ENCODE data around the gene GALNTL6.

Gene GALNTL6

DNA sequence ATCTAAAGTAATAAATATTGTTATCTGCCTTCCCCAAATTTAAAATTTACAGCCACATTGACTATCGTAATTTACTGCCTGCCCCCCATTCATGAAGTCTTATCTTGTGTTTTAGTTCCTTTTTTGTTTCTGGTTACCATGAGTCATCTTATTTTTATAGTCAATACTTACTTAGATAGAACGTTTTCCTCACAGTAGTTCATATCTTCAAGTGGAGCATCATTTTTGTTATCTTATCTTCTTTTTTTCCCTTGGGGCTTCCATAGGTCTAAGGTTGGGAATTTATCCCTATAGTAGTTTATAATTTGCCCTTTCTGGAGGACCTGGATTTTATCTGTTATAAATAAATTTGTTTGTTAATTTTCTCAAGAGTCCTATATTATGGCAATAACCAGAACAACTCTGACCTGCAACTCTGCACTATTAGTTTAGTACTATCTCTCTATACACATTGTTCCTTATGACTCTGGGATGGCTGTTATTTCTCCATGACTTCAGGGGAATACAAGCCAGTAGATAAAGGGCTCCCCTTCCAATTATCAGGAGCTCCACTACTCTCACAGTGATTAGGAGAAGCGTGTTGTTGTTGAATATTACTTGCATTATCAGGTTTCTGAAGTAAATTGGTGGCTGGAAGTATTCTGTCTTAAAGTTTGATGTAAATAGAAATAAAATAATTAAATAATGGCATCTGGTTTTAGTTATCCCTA lies 330.6 kb downstream of the GALNTL6 start:
- Mint-ChIP-seq H3K27me3 (ENCODE audit: low read depth) (no peaks in the 10 kb centered on the region), H3K9me3 (no peaks in the 10 kb centered on the region), H3K4me1 (ENCODE audit: low read depth) (no peaks in the 10 kb centered on the region), H3K36me3 (ENCODE audit: low read depth) (no peaks in the 10 kb centered on the region), H3K4me3 (no peak overlapping the region), H3K27ac (no peak overlapping the region)

DNA sequence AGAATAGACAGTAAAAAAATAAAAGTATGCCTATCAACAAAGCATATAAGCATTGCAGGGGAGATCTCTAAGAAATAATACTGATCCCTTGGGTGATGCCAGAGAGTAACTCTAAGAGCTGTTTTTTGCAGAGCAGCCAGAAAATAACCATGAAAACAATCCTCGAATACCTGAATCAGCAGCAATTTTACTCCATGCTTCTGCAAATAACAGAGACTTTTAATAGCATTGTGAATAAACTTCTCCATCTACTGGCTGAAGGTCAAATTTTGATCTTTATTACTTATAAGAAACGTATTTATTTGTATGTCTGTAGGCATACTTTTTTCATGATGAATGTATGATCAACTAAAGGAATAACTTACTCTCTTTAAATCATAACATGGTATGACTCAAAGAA lies 334.5 kb downstream of the GALNTL6 start:
- H3K36me3 Mint-ChIP-seq (ENCODE audit: low read depth): no peaks in the 10 kb centered on the region
- no peak overlapping the region for H3K27ac Mint-ChIP-seq
- H3K27me3 Mint-ChIP-seq (ENCODE audit: low read depth): no peaks in the 10 kb centered on the region
- no peak overlapping the region for H3K4me3 Mint-ChIP-seq
- no peaks in the 10 kb centered on the region for H3K9me3 Mint-ChIP-seq
- no peaks in the 10 kb centered on the region for H3K4me1 Mint-ChIP-seq (ENCODE audit: low read depth)

DNA sequence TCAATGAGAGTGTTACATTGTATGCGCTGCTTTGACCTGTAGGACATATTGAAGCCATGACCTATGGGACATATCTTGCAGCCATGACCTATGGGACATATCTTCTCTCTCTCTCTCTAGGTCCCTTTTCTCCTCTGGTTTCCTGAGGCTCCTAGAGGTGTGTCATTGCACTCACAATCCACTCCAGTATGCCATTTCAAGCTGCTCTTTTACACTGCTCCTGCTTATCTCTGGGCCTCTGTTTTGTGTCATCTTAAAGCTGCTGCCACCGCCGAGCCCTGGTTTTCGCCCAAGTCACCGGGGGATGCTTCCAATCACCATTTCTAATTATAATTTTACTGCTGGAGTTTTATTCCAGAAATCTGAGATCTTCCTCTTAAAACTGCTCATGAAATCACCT lies 336.1 kb downstream of the GALNTL6 start:
- no peaks in the 10 kb centered on the region for H3K9me3 Mint-ChIP-seq
- H3K4me3 Mint-ChIP-seq: no peak overlapping the region
- H3K36me3 Mint-ChIP-seq (ENCODE audit: low read depth): no peaks in the 10 kb centered on the region
- no peaks in the 10 kb centered on the region for H3K4me1 Mint-ChIP-seq (ENCODE audit: low read depth)
- no peaks in the 10 kb centered on the region for H3K27me3 Mint-ChIP-seq (ENCODE audit: low read depth)
- no peak overlapping the region for H3K27ac Mint-ChIP-seq

DNA sequence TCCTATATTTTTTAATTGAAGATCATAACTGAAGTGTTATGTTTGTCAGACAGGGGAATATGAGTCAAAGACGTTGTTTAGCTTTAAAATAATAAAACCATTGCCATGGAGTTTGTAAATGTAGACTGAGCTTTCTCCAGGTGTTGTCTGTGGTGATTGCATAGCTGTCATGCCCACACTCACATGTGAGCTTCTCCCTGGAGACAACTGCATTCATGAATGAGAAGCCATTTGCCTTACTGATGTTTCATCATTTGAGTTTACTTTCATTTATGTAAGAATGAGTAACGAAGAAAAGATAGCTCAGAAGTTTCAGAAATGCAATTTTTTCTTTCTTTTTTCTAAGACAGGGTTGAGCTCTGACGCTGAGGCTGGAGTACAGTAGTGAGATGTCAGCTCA lies 339.1 kb downstream of the GALNTL6 start:
- Mint-ChIP-seq H3K36me3 (ENCODE audit: low read depth) (no peaks in the 10 kb centered on the region), H3K9me3 (no peaks in the 10 kb centered on the region), H3K4me3 (no peak overlapping the region), H3K27ac (no peak overlapping the region), H3K4me1 (ENCODE audit: low read depth) (no peaks in the 10 kb centered on the region), H3K27me3 (ENCODE audit: low read depth) (no peaks in the 10 kb centered on the region)

DNA sequence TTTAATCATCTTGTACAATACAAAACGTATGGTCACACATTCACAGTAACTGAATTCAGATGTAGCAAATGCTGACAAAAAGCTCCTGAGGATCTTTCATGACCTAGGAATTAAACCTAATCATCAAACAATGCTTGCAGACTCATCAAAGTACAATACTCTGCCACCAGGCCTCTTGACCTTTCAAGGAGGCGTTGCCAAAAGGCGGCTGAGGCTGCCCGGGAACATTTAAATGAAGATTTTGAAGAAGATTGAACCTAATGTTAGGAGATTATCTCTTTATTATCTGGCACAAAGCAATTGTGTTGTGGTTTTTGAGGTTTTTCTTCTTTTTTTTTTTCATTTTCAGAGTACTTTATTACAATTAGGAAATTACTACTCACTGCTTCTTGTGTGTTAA lies 340.5 kb downstream of the GALNTL6 start:
- Mint-ChIP-seq H3K4me1 (ENCODE audit: low read depth) (no peaks in the 10 kb centered on the region), H3K36me3 (ENCODE audit: low read depth) (no peaks in the 10 kb centered on the region)

DNA sequence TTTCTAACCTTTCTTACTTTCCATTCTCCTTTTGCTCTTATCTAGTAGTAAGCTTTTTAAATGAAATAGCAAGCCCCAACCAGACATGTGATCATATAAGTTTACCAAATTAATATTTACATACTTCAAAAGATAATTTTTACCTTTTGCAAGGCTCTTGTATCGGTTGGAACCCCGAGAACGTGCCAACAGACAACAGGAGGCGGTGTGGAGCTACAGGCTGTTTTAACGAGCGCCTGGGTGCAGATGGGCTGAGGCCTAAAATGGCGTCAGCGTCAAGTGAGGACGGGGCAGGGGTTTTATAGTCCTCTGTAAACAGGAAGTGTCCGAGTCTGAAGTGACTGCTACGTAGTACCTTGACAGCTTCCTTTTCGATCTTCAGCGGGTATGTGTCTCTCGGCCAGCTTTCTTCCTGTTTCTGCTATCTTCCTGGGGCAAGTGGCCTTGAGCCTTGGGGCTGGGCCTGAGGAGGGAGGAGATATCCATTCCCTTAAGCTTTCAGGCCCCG lies 342.7 kb downstream of the GALNTL6 start:
- H3K4me3 Mint-ChIP-seq: no peak overlapping the region
- no peaks in the 10 kb centered on the region for H3K27me3 Mint-ChIP-seq (ENCODE audit: low read depth)
- H3K27ac Mint-ChIP-seq: no peak overlapping the region
- no peaks in the 10 kb centered on the region for H3K4me1 Mint-ChIP-seq (ENCODE audit: low read depth)
- no peaks in the 10 kb centered on the region for H3K9me3 Mint-ChIP-seq
- H3K36me3 Mint-ChIP-seq (ENCODE audit: low read depth): no peaks in the 10 kb centered on the region

More for the DNA sequence above, 340.5 kb downstream of the GALNTL6 start:
- Mint-ChIP-seq H3K27ac (no peak overlapping the region), H3K4me3 (no peak overlapping the region), H3K27me3 (ENCODE audit: low read depth) (no peaks in the 10 kb centered on the region), H3K9me3 (no peaks in the 10 kb centered on the region)

DNA sequence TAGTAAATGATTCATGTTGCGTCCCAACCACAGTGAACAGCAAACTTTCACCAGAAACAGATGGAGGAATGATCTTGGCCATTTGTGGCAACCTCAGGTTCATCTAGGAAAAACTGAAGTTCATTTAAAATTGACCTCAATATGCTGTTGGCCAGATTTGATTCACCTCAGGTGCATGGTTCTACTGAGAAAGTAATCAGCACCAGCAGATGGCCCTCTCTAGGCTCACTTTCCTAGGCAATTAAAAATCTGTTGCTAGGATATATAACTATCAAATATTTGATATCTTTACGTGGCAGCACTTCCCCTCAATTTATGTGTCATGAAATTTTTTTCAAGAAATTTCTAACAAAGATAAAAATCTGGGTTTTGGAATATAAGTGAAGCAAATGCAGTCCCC lies 344.7 kb downstream of the GALNTL6 start:
- no peaks in the 10 kb centered on the region for H3K9me3 Mint-ChIP-seq
- H3K4me1 Mint-ChIP-seq (ENCODE audit: low read depth): no peaks in the 10 kb centered on the region
- no peaks in the 10 kb centered on the region for H3K36me3 Mint-ChIP-seq (ENCODE audit: low read depth)
- no peaks in the 10 kb centered on the region for H3K27me3 Mint-ChIP-seq (ENCODE audit: low read depth)
- no peak overlapping the region for H3K4me3 Mint-ChIP-seq
- no peak overlapping the region for H3K27ac Mint-ChIP-seq

DNA sequence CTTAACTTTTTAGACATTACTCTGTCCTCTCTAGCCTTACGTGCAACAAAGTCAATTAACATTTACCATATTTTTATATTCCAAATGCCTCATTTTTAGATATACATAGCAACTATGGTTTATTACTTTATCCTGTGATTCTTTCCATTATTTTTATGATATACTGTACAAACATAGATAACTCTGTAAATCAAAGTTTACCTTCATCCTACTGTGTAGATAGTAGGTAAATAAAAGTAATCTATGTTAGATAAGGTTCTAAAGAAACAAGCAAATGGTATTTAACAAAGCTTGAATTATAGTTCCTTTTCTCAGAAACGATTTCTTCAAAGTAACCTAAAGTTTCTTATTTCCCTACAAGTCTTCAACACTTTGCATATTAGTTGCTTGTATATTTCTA lies 350.0 kb downstream of the GALNTL6 start:
- Mint-ChIP-seq H3K27ac (no peak overlapping the region), H3K27me3 (ENCODE audit: low read depth) (no peaks in the 10 kb centered on the region), H3K9me3 (no peaks in the 10 kb centered on the region), H3K4me1 (ENCODE audit: low read depth) (no peaks in the 10 kb centered on the region), H3K36me3 (ENCODE audit: low read depth) (no peaks in the 10 kb centered on the region), H3K4me3 (no peak overlapping the region)

DNA sequence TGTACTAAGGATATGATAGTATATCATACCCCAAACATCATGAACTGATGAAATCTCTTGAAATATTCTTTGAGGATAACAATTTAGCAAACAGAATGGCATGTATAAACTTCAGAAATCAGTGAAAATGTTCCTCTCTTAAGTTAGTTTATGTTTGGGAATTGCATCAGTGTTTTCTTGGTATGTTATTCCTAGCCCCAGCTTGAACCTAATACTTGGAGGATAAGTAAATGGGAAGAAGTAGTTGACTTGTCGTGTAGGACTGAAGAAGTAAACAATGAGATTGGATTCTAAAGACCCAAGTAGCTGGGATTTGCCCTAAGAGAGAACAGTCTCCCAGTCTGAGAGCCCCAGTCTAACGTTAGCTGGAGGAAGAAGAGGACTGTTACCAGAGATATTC lies 355.7 kb downstream of the GALNTL6 start:
- H3K36me3 Mint-ChIP-seq (ENCODE audit: low read depth): no peaks in the 10 kb centered on the region
- no peaks in the 10 kb centered on the region for H3K4me1 Mint-ChIP-seq (ENCODE audit: low read depth)
- H3K9me3 Mint-ChIP-seq: peaks cover 6% of the 10 kb centered on the region
- H3K27me3 Mint-ChIP-seq (ENCODE audit: low read depth): no peaks in the 10 kb centered on the region
- H3K27ac Mint-ChIP-seq: no peak overlapping the region
- H3K4me3 Mint-ChIP-seq: no peak overlapping the region

DNA sequence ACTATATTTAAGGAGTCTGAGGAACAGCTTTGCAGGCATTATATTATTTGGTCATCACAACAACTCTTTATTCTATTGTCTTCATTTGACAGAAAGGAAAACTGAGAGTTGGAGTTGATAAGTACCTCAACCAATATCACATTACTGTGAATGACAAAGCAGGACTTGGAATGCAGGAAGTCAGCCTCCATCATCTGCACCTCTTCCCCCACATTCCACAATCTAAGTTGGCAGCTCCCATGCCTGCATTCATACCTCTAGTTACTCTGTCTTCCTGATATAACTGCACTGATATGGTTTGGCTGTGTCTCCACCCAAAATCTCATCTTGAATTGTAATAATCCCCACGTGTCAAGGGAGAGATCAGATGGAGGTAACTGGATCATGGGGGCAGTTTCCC lies 356.7 kb downstream of the GALNTL6 start:
- Mint-ChIP-seq H3K27me3 (ENCODE audit: low read depth) (no peaks in the 10 kb centered on the region), H3K36me3 (ENCODE audit: low read depth) (no peaks in the 10 kb centered on the region), H3K27ac (no peak overlapping the region), H3K4me1 (ENCODE audit: low read depth) (no peaks in the 10 kb centered on the region), H3K4me3 (no peak overlapping the region), H3K9me3 (peaks cover 7% of the 10 kb centered on the region)

DNA sequence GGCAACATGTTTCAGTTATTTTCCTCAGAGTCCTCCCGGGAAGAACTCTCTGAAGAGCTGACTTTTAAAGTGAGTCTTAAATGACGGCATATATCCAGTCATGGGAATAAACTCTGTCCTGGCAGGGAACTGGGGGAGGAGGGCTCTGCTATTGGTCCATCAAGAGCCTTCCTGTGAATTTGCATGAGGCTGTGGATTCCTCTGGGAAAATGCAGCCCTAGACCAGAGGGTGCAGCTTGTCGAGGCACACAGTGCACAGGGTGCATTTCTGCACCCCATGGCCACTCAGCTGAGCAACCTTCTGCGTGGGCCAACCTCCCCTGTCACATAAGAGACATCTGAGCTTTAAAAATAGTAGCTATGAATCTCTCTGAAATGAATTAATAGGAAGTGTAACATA lies 360.0 kb downstream of the GALNTL6 start:
- Mint-ChIP-seq H3K36me3 (ENCODE audit: low read depth) (no peaks in the 10 kb centered on the region), H3K27ac (no peak overlapping the region), H3K4me1 (ENCODE audit: low read depth) (no peaks in the 10 kb centered on the region), H3K9me3 (peaks cover 7% of the 10 kb centered on the region), H3K27me3 (ENCODE audit: low read depth) (no peaks in the 10 kb centered on the region), H3K4me3 (no peak overlapping the region)

DNA sequence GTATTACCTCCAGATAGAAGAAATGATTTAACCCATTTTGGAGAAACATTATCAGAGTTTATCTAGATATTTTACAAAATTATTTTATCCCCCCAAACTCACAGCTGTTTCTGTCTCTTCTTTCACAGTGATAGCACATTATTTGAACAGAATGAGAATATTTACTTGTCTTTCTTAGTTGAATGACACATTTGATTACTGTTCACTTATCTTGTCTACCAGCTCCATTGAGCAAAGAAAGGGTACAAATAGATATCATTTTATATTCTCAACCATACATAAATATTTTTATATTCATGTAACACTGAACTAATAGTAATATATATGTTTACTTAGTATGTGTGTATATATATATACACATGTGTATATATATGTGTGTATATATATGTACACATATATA lies 364.2 kb downstream of the GALNTL6 start:
- Mint-ChIP-seq H3K4me1 (ENCODE audit: low read depth) (no peaks in the 10 kb centered on the region), H3K27ac (no peak overlapping the region), H3K9me3 (peaks cover 7% of the 10 kb centered on the region), H3K4me3 (no peak overlapping the region), H3K36me3 (ENCODE audit: low read depth) (no peaks in the 10 kb centered on the region), H3K27me3 (ENCODE audit: low read depth) (no peaks in the 10 kb centered on the region)

DNA sequence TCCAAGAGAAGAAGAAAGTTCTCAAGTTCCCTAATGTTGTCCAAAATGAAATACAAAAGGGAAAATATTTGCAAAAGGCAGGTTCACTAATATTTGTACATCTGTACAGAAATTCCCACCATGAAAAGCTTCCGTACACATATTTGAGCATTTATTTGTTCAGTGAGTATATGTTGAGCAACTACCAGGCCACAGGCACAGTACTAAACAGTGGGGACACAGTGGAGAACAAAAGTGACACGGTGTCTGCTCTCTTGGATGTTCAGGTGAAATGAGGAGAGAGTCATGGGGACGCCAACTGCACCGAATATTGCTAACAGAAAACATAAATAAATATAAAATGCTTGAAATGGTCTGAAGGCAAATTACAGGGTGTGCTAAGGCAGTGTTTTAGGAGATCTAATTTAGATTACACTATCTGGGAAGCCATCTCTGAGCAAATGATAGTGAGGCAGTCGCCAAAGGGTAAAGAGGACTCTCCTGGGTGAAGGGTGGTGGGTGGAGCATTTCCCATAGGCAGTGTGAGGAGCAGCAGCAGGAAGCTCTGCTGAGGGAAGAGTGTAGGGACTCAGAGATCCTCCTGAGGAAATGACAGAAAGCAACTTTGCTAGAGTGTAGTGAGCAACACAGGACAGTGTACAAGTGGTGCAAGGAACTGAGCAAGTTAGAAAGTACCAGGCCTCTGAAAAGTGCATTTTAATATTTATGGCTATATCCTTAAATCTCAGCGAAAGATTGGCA lies 375.2 kb downstream of the GALNTL6 start:
- H3K4me1 Mint-ChIP-seq (ENCODE audit: low read depth): no peaks in the 10 kb centered on the region
- no peaks in the 10 kb centered on the region for H3K27me3 Mint-ChIP-seq (ENCODE audit: low read depth)
- H3K27ac Mint-ChIP-seq: no peak overlapping the region
- no peaks in the 10 kb centered on the region for H3K36me3 Mint-ChIP-seq (ENCODE audit: low read depth)
- H3K9me3 Mint-ChIP-seq: no peaks in the 10 kb centered on the region
- no peak overlapping the region for H3K4me3 Mint-ChIP-seq

DNA sequence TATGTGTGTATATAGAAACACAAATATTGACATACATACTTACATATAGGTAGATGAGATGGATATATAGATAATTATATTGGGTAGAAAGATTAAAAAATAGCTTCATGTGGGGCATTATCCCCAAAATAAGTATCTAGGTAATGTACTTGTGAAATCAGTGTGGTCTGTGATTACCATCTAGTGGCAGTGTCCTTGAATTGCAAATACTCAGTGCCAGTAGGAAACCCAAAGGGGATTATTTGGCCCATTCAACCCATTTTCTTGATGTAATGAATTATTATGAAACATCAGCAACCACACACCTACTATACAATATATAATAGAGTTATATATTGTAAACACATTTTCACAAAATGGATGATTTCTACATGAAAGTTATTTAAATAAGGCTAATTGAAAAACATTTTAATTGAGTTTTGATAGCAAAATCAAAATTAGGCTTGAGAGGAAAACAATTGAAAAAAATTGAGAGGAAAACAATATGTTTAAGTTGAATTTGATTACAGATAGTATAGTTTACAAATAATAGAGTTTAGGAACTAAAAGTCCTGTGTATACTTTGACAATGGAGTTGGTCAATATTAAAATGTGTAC lies 389.4 kb downstream of the GALNTL6 start:
- no peaks in the 10 kb centered on the region for H3K27me3 Mint-ChIP-seq (ENCODE audit: low read depth)
- H3K36me3 Mint-ChIP-seq (ENCODE audit: low read depth): no peaks in the 10 kb centered on the region
- no peaks in the 10 kb centered on the region for H3K4me1 Mint-ChIP-seq (ENCODE audit: low read depth)
- no peak overlapping the region for H3K4me3 Mint-ChIP-seq
- no peak overlapping the region for H3K27ac Mint-ChIP-seq
- H3K9me3 Mint-ChIP-seq: no peaks in the 10 kb centered on the region

DNA sequence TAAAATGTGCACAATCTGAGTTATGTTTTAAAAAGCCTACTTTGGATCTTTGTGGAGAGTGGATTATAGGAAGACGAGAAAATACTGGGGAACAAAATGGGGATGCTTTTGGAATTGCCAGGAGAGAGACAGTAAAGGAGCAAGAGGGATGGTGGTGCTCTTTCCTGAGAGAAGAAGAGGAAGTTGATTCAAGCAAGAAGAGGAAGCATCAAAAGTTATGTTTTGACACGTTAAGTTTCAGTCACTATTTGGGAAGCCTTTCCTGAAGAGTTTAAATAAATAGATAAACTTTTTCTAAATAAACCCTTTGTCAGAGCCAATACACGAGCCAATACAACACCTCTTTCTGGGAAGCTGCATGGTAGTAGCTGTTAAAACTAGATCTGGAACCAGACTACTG lies 394.1 kb downstream of the GALNTL6 start:
- Mint-ChIP-seq H3K9me3 (no peaks in the 10 kb centered on the region), H3K27me3 (ENCODE audit: low read depth) (no peaks in the 10 kb centered on the region), H3K36me3 (ENCODE audit: low read depth) (no peaks in the 10 kb centered on the region), H3K27ac (no peak overlapping the region), H3K4me1 (ENCODE audit: low read depth) (no peaks in the 10 kb centered on the region), H3K4me3 (no peak overlapping the region)
